COLO668 (cell line): ENCODE data around the gene LRRC8A.

ENCODE experiments used
- DNase-seq: peaks from one replicate; lab custom pipeline; 2025; ENCODE audit not compliant: unreplicated experiment; lab: John Stamatoyannopoulos, UW

The LRRC8A gene

DNA sequence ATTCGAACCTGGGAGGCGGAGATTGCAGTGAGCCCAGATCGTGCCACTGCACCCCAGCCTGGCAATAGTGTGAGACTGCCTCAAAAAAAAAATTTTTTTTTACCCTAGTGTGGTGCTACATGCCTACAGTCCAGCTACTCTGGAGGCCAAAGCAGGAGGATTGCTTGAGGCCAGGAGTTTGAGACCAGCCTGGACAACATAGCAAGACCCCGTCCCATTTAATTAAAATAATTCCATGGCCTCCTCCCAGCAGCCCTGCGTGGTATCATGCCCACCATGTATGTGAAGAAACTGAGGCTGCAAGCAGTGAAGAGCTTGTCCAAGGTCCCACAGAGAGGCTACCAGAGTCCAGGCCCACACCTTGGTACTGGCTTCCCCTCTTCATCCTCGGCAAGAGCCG is 19.4 kb downstream of the LRRC8A start:
- DNase-seq: no peak

DNA sequence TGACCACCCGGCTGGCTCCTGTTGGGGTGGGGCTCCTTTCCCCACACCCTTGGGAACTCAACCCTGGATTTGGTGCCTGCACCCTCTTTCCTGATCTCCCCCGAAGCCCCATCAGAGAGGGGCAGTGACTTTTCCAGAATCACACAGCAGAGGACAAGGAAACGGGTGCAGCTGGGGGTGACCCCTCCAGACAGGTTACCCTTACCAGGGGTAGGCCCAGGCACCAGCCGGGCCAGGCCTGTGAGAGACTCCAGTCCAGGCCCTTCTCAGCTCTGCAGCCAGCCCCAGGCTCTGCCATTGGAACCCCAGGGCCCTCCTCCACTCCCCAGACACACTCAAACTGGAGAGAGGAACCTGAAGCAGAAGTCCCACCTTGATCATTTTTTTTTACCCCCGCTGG is 19.9 kb downstream of the LRRC8A start:
- no peak for DNase-seq

DNA sequence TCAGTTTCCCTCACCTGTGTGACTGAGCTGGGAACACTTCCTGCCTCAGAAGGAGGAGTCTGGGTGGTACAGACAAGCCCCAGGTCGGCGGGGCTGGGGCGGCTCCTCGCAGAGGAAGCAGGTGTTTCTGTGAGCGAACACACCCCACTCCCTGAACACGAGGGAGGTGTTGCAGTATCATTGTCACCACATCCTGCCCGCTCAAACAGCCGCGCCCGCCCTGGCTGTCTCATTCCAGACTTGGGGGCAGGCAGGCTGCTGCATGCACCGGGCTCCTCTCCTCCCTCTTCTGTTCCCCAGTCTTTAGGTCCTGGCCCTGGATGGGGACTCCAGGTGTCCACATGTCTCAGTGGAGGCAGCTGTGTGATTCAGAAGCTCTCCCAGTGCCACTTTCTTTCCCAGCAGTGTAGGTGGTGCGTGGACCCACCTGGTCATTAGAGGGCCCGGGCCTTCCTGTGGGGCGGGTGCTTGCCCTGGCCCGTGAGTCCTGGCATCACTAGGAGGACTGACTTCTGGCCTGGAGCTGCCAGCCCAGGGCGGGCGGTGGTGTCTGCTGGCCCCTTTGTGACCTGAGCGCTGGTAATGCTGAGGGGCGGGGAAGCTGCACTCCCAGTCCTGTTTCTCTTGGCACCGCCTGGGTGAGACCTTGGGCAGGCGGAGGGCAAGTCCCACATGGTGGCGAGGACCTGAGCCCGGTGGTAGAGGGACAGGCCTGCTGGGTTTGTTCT is 20.6 kb downstream of the LRRC8A start:
- DNase-seq: peak; percentile 86

DNA sequence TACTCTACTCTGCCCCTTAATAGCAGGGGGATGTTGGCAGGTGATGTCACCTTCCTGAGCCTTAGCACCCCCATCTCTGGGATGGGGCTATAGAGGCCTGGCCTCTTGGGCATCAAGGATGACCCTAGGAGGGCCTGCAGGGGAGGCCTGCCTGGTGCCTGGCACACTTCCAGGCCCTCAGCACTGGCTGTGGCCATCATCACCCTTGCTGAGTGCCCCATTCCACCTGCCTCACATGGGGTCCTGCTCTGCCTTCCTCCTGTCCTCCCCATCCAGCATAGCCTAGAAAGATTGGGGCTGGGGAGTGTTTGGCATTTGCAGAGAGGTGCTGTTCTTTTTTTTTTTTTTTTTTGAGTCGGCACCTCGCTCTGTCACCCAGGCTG is 21.1 kb downstream of the LRRC8A start:
- DNase-seq: no peak

DNA sequence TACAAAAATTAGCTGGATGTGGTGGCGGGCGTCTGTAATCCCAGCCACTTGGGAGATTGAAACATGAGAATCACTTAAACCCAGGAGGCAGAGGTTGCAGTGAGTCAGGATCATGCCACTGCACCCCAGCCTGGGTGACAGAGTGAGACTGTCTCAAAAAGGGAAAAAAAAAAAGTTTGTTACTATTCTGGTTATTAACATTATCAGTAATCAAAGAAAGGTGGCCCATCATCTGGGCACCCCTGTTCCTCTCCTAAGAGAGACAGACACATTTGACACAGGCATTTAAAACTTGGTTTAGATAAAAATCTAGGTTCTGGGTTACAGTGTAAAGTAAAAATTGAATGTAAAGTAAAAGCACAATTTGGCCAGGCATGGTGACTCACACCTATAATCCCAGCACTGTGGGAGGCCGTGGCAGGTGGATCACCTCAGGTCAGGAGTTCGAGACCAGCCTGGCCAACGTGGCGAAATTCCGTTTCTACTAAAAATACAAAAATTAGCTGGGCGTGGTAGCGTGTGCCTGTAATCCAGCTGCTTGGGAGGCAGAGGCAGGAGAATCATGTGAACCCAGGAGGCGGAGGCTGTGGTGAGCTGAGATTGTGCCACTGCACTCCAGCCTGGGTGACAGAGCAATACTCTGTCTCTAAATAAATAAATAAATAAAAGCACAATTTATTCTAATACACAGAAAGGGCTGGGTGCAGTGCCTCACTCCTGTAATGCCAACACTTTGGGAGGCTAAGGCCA is 22.1 kb downstream of the LRRC8A start:
- DNase-seq: no peak

DNA sequence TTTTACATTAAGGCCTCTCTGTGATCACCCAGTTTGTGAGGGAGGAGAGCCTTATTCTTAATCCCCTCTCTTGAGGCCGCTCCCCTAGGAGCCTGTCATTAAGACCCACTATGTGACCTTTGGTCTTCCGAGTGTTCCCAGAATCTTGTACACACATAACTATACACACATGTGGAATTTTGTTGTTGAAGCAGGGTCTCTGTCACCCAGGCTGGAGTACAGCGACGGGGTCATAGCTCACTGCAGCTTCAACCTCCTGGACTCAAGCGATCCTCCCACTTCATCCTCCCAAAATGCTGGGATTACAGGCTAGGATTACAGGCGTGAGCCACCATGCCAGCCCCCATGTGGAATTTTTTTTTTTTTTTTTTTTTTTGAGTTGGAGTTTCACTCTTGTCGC is 24.0 kb downstream of the LRRC8A start:
- no peak for DNase-seq

DNA sequence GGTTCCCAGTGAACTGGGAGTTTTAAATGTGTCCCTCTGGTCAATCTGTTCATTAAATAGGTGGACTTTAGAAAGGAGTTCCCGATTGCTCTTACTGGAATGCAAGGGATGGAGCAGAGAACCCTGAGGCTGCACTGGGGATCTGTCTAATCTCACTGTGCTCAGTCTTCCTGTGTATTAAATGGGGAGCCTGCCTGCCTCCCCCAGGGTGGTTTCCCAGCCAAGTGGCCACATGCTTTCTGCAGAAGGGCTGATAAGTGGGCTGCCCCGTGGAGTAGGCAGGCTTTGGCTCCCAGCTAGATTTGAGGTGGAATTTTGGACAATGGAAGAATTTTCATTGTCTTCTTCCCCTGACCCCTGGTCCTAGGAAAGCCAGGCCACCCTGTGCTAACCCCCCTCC is 24.8 kb downstream of the LRRC8A start:
- DNase-seq: no peak

DNA sequence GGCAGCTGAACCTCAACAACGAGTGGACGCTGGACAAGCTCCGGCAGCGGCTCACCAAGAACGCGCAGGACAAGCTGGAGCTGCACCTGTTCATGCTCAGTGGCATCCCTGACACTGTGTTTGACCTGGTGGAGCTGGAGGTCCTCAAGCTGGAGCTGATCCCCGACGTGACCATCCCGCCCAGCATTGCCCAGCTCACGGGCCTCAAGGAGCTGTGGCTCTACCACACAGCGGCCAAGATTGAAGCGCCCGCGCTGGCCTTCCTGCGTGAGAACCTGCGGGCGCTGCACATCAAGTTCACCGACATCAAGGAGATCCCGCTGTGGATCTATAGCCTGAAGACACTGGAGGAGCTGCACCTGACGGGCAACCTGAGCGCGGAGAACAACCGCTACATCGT is 26.4 kb downstream of the LRRC8A start:
- no peak for DNase-seq

DNA sequence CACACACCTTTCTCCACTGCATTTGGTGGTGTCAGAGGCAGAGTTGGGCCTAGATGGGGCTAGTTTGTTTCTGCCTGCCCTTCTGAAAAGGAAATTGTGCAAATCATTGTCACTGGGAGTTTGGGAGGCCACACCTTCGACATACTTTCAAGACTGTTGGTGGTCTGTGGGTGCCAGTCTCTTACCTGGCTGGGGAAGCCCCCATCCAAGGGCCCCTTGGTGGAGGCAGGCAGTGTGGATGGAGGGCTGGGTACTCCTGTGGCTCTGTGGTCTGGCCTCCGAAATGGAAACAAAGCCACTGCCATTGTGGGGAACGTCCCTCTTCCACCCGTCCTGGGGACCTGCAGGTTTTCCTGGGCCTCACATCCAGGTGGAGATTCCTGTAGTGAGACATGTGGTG is 27.9 kb downstream of the LRRC8A start:
- DNase-seq: no peak

DNA sequence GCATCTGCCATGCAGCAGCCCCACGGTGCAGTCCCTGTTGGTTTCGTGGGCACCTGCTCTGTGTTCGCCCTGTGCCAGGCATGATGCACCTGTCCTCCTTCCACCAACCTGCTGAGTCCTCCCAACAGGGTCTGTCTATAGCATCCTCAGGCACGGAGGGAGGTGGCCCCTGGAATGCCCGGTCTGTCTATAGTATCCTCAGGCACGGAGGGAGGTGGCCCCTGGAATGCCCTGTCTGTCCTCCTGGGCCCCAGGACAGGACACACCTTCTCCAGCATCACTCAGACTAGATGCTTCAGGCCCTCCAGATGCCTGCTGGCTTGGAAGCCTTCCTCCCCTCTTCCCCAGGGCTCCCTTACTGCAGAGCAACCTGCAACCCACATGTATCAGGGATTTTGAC is 29.0 kb downstream of the LRRC8A start:
- DNase-seq: no peak

DNA sequence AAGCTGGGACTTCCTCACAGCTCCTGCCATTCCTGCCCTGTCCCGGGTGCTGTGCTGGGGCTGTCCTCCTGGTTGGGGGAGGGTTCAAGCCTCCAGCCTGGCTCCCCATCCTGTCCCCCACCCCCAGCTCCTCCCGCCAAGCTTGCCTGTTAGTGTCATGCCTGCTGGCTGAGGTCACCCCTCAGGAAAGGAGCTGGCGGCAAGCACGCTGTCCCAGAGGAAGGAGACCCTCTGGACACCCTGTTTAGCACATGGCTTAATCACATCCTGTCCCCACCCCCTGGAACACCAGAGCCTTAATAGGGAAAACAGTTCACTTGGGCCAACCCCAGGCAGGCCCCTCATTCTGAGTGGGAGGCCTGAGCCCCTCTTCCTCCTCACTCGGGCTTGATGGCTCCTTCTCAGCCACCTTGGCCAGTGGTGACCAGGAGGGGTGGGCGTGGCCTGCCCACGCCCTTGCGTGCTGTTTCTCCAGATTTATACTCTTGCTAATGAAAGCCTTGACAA is 29.6 kb downstream of the LRRC8A start:
- DNase-seq: no peak

DNA sequence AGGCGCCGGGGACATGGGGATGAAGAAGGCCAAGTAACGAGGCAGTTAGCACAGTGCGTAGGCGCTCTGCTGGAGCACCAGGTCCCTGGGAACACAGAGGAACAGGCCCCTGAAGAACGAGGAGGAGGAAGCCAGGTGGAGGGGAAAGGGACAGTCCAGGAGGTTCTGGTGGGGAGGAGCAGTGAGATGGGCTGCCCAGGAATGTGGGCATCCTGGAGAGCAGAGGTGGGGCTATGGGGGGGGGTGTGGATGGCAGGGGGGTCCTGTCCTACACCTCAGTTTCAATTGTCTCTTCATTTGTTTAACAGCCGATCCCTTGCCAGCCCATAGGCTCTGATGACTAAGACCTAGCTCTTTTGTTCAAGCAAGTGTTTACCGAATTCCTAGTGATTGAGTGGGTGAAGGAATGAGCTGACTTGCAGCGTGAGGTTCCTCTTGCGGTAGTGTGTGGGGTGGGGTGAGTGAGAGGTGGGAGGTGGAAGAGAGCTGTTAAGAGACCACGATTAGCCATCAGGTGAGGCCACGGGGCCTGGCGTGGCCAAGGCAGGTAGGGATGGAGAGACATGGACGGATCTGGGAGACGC is 30.4 kb downstream of the LRRC8A start:
- no peak for DNase-seq

DNA sequence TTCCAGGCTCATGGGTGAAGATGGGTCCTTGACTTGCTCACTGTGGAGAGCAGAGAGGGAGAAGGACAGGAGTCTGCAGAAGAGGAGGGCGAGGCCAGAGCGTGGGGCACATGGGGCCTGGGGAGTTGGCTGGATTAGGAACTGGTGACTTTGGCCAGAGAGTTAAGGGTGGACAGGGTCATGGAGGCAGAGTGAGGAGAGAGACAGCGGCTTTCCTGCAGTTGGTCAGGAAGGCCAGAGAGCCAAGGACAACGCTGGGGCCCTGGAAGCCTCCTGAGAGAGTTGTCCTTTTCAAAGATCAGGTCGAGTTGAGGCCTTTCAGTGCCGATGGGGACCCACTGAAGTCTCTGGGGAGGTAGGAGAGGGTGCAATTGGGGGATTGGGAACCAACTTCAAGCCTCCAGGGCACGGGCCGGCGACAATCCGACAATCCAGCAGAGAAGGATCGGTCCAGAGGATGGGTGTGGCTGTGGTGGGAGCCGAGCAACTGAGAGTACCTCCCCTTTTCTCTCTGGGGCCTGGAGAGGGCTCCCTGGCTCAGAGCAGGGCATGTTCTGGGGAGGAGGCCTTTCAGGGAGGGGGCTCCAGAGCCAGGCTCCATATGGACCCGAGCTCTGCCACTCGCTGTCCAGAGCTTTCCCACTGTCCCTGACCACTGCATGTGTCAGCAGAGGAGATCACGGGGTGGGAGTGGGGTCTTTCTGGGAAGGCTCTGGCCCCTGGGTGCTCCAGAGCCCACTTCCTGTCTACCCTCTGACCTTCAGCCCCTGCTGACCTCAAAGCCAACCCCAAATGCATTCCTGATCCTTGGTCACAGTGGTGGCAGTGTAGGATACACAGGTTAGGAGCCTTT is 31.3 kb downstream of the LRRC8A start:
- no peak for DNase-seq

DNA sequence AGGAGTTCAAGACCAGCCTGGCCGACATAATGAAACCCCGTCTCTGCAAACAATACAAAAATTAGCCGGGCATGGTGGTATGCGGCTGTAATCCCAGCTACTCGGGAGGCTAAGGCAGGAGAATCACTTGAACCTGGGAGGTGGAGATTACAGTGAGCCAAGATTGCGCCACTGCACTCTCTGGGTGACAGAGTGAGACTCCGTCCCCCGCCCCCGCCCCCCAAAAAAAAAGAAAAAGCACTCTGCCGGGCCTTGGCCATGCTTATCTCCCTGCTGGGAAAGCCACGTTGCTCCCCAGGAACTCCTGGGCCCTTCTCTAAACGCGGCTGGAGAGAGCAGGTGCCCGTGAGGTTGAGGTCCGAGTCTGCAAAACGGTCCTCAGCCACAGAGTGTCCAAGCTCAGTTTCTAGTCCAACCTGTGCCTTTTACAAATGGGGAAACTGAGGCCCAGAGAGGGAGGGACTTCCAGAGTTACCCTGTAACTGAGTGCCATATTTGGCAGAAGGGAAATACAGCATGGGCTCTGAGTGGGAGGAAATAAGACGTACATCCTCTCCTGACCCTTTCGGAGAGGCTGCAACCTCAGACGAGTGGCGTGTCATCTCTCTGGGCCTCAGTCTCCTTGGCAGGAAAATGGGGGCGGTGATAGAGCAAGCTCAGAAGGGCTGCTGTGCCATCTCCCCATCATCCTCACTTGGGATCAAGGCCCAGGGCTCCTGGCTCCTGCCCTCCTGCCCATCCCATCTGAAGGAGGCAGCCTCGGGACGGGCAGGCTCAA is 32.3 kb downstream of the LRRC8A start:
- no peak for DNase-seq

DNA sequence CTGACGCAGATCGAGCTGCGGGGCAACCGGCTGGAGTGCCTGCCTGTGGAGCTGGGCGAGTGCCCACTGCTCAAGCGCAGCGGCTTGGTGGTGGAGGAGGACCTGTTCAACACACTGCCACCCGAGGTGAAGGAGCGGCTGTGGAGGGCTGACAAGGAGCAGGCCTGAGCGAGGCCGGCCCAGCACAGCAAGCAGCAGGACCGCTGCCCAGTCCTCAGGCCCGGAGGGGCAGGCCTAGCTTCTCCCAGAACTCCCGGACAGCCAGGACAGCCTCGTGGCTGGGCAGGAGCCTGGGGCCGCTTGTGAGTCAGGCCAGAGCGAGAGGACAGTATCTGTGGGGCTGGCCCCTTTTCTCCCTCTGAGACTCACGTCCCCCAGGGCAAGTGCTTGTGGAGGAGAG is 34.3 kb downstream of the LRRC8A start:
- DNase-seq: no peak

DNA sequence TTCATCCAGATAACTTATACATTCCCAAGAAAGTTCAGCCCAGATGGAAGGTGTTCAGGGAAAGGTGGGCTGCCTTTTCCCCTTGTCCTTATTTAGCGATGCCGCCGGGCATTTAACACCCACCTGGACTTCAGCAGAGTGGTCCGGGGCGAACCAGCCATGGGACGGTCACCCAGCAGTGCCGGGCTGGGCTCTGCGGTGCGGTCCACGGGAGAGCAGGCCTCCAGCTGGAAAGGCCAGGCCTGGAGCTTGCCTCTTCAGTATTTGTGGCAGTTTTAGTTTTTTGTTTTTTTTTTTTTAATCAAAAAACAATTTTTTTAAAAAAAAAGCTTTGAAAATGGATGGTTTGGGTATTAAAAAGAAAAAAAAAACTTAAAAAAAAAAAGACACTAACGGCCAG is 34.8 kb downstream of the LRRC8A start:
- DNase-seq: no peak

DNA sequence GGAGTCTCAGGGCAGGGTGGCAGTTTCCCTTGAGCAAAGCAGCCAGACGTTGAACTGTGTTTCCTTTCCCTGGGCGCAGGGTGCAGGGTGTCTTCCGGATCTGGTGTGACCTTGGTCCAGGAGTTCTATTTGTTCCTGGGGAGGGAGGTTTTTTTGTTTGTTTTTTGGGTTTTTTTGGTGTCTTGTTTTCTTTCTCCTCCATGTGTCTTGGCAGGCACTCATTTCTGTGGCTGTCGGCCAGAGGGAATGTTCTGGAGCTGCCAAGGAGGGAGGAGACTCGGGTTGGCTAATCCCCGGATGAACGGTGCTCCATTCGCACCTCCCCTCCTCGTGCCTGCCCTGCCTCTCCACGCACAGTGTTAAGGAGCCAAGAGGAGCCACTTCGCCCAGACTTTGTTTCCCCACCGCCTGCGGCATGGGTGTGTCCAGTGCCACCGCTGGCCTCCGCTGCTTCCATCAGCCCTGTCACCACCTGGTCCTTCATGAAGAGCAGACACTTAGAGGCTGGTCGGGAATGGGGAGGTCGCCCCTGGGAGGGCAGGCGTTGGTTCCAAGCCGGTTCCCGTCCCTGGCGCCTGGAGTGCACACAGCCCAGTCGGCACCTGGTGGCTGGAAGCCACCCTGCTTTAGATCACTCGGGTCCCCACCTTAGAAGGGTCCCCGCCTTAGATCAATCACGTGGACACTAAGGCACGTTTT is 35.4 kb downstream of the LRRC8A start:
- no peak for DNase-seq

DNA sequence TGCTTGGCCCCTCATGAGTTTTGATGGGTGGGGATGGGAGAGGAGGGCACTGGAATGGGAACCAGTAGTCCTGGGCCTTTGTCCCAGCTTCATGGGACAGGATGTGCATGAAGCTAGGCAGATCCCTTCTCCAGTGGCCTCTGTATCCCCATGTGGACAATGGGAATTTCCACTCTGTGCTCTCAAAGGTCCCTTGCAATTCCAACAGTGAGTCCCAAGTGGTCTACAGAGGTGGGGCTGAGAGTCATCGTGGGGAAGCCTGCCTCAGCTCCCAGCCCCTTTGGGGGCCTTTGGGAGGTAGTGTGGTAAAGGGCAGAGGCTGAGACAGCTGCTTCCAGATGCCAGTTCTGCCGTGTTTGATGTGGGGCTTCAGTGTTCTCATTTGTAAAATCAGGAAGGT is 37.0 kb downstream of the LRRC8A start:
- no peak for DNase-seq

DNA sequence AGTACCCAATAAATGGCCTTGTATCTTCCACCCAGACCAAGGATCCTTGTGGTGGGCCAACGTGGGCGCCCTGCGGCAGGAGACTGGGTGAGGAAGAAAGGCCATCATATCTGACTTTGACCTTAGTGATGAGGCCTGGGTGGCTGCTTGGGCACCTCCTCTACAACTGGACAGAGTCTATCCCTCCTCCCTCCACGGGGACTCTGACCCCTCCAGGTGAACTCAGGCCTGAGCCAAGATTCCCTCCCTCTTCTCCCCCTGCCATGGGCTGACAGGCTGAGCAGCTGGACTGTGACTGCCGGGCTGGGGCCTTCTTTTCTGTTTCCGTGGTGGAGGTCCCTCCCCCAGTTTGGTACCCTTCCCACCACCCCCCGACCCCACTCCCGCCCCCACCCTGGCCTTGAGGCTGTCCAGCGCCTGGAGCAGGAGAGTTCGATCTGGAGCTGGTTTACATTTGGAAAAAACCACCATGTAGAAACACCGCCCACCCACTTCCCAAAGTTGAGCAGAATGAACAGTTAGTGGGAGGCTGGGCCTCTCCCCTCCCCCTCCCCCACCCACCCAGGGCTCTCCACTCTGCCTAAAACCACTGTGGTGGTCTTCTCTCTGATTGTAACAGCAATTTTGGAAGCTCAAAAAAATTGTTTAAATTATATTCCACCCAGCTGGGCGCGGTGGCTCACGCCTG is 37.6 kb downstream of the LRRC8A start:
- DNase-seq: no peak
